Liver (tissue), 3 donors: Measurements from ENCODE around the gene WNT7B.

Source experiments
- ATF3 ChIP-seq: IDR thresholded peaks from 2 replicates; pipeline ENCODE4 v1.6.1; 2016; ENCODE audit warnings: antibody characterized with exemption
- GABPA ChIP-seq, 2 donors: IDR thresholded peaks in 1 of 2; conservative IDR thresholded peaks in 1 of 2; 2 replicates each; pipeline ENCODE4 v1.6.1; 2016; ENCODE audit warnings: antibody characterized with exemption in 2 of 2, mild to moderate bottlenecking in 1 of 2, moderate library complexity in 1 of 2
- JUND ChIP-seq, 2 donors: IDR thresholded peaks; 2 replicates each; pipeline ENCODE4 v1.6.1; 2016; ENCODE audit warnings: antibody characterized with exemption in 2 of 2
- NR2F2 ChIP-seq: IDR thresholded peaks from 2 replicates; pipeline ENCODE4 v1.6.1; 2016; ENCODE audit warnings: antibody characterized with exemption
- RAD21 ChIP-seq, 2 donors: IDR thresholded peaks; 2 replicates each; pipeline ENCODE4 v1.6.1; 2016; ENCODE audit warnings: antibody characterized with exemption in 2 of 2, mild to moderate bottlenecking in 2 of 2
- REST ChIP-seq: IDR thresholded peaks from 2 replicates; pipeline ENCODE4 v1.6.1; 2016; ENCODE audit warnings: antibody characterized with exemption, mild to moderate bottlenecking
- SP1 ChIP-seq: IDR thresholded peaks from 2 replicates; pipeline ENCODE4 v1.6.1; 2018; ENCODE audit warnings: antibody characterized with exemption, mild to moderate bottlenecking
- TAF1 ChIP-seq: conservative IDR thresholded peaks from 2 replicates; pipeline ENCODE4 v1.6.1; 2016; ENCODE audit warnings: antibody characterized with exemption, mild to moderate bottlenecking
- TF ChIP-seq, protein P1 (sequence below): fragments of 150-350 bp; IDR thresholded peaks from 2 replicates; pipeline ENCODE4 v1.5.1; 2017; ENCODE audit warnings: improper control_type of control experiment, low read depth, low read length; ENCODE audit not compliant: missing input control
- TF ChIP-seq, protein P2 (sequence below): IDR thresholded peaks from 2 replicates; pipeline ENCODE4 v1.6.1; 2016; ENCODE audit warnings: antibody characterized with exemption
- donor health status: healthy.
- donor health status: healthy.

- TF ChIP-seq, protein P1, sequence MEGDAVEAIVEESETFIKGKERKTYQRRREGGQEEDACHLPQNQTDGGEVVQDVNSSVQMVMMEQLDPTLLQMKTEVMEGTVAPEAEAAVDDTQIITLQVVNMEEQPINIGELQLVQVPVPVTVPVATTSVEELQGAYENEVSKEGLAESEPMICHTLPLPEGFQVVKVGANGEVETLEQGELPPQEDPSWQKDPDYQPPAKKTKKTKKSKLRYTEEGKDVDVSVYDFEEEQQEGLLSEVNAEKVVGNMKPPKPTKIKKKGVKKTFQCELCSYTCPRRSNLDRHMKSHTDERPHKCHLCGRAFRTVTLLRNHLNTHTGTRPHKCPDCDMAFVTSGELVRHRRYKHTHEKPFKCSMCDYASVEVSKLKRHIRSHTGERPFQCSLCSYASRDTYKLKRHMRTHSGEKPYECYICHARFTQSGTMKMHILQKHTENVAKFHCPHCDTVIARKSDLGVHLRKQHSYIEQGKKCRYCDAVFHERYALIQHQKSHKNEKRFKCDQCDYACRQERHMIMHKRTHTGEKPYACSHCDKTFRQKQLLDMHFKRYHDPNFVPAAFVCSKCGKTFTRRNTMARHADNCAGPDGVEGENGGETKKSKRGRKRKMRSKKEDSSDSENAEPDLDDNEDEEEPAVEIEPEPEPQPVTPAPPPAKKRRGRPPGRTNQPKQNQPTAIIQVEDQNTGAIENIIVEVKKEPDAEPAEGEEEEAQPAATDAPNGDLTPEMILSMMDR, result no peak
- TF ChIP-seq SP1, result no peak
- no peak for TF ChIP-seq RAD21 (IDR thresholded peaks at IDR 0.05)
- TF ChIP-seq ATF3, result no peak
- TF ChIP-seq, protein P2, sequence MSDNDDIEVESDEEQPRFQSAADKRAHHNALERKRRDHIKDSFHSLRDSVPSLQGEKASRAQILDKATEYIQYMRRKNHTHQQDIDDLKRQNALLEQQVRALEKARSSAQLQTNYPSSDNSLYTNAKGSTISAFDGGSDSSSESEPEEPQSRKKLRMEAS, result no peak
- no peak for TF ChIP-seq GABPA (IDR thresholded peaks at IDR 0.05 in 1 of 2, conservative IDR thresholded peaks at IDR 0.05 in 1 of 2)
- no peak for TF ChIP-seq REST
- TF ChIP-seq JUND (IDR thresholded peaks at IDR 0.05), result no peak
- no peak for TF ChIP-seq NR2F2
- TF ChIP-seq TAF1, result no peak
Observed at GRCh38 chr22:45968751-45969413, 8.1 kb downstream of the WNT7B start.
